HepG2 (cell line): ENCODE results near the gene NLRC4. TPM values are rescaled to one million over a fixed set of nuclear protein-coding genes. Genes with fewer than 3 reads are reported as not detected.

Experiments
- BCL6 ChIP-seq: IDR thresholded peaks from 2 replicates; pipeline ENCODE4 v1.6.1; 2016; ENCODE audit warnings: missing genetic modification reagents, missing compliant biosample characterization
- CENPT ChIP-seq: sonication (generic); formaldehyde crosslinking; IDR thresholded peaks from 2 replicates; pipeline ENCODE4 v1.8.0; 2022; ENCODE audit warnings: low read depth, mild to moderate bottlenecking, moderate library complexity, missing genetic modification reagents
- ERF ChIP-seq: IDR thresholded peaks from 2 replicates; pipeline ENCODE4 v1.6.1; 2018; ENCODE audit warnings: missing biosample characterization, missing genetic modification reagents
- JUNB ChIP-seq: sonication (generic); formaldehyde crosslinking; IDR thresholded peaks from 2 replicates; pipeline ENCODE4 v1.8.0; 2022; ENCODE audit warnings: missing genetic modification reagents, mild to moderate bottlenecking, borderline replicate concordance
- MBNL3 ChIP-seq: fragments of 250-450 bp; sonication (Bioruptor Pico); conservative IDR thresholded peaks from 2 replicates; pipeline ENCODE4 v1.8.0; 2022; ENCODE audit warnings: mild to moderate bottlenecking, inconsistent platforms
- NFE2 ChIP-seq: sonication (generic); formaldehyde crosslinking; IDR thresholded peaks from 2 replicates; pipeline ENCODE4 v1.4.0; 2020; ENCODE audit warnings: missing genetic modification reagents
- PCBP1 ChIP-seq: fragments of 200-400 bp; formaldehyde crosslinking; IDR thresholded peaks from 2 replicates; pipeline ENCODE4 v1.6.1; 2017; ENCODE audit warnings: mild to moderate bottlenecking, low read depth, low read length, borderline replicate concordance
- SAP130 ChIP-seq: IDR thresholded peaks from 2 replicates; pipeline ENCODE4 v1.6.1; 2016; ENCODE audit warnings: low read depth
- TEAD2 ChIP-seq: sonication (generic); formaldehyde crosslinking; IDR thresholded peaks from 2 replicates; pipeline ENCODE4 v1.9.0; 2021; ENCODE audit warnings: missing genetic modification reagents
- TMF1 ChIP-seq: sonication (generic); formaldehyde crosslinking; IDR thresholded peaks from 2 replicates; pipeline ENCODE4 v1.8.1; 2022; ENCODE audit warnings: low read depth, missing genetic modification reagents
- U2AF1 ChIP-seq: fragments of 200-400 bp; formaldehyde crosslinking; optimal IDR thresholded peaks from 2 replicates; pipeline ENCODE3; 2017; ENCODE audit warnings: mild to moderate bottlenecking, low read depth, low read length
- ZC3H13 ChIP-seq: sonication (generic); formaldehyde crosslinking; IDR thresholded peaks from 2 replicates; pipeline ENCODE4 v1.8.1; 2023; ENCODE audit warnings: mild to moderate bottlenecking, missing genetic modification reagents, moderate library complexity
- ZNF3 ChIP-seq: IDR thresholded peaks from 2 replicates; pipeline ENCODE4 v1.7.0; 2017; ENCODE audit warnings: inconsistent platforms
- ZNF431 ChIP-seq: sonication (generic); formaldehyde crosslinking; IDR thresholded peaks from 2 replicates; pipeline ENCODE4 v1.9.0; 2022; ENCODE audit warnings: missing genetic modification reagents, low read depth, mild to moderate bottlenecking, borderline replicate concordance
- ZNF484 ChIP-seq: sonication (generic); formaldehyde crosslinking; IDR thresholded peaks from 2 replicates; pipeline ENCODE4 v1.5.1; 2020; ENCODE audit warnings: mild to moderate bottlenecking, low read depth, missing genetic modification reagents, borderline replicate concordance
- ZNF7 ChIP-seq: IDR thresholded peaks from 2 replicates; pipeline ENCODE4 v1.6.1; 2016; ENCODE audit warnings: missing biosample characterization, missing genetic modification reagents
- ZNF749 ChIP-seq: sonication (generic); formaldehyde crosslinking; IDR thresholded peaks from 2 replicates; pipeline ENCODE4 v1.8.0; 2022; ENCODE audit warnings: mild to moderate bottlenecking, missing genetic modification reagents, moderate library complexity, borderline replicate concordance
- ZNF761 ChIP-seq: sonication (generic); formaldehyde crosslinking; conservative IDR thresholded peaks from 2 replicates; pipeline ENCODE4 v1.4.0; 2020; ENCODE audit warnings: mild to moderate bottlenecking, missing genetic modification reagents
- ZNF816 ChIP-seq: sonication (generic); formaldehyde crosslinking; IDR thresholded peaks from 2 replicates; pipeline ENCODE4 v1.8.0; 2022; ENCODE audit warnings: missing genetic modification reagents, mild to moderate bottlenecking, borderline replicate concordance
- polyA plus RNA-seq, 8 experiments: library from polyadenylated mRNA; depleted of rRNA in 3 of 8; stranded (reverse) in 7 of 8; unstranded in 1 of 8; fragments of >200 nt; fragmentation: Illumina TruSeq in 4 of 8; extraction: Trizol in 4 of 8; gene quantifications; 2 replicates each; pipeline versions ENCODE4 v1.2.1 to v1.2.3, GENCODE V29; 2011 to 2016; ENCODE audit warnings: low read depth in 4 of 8, missing spikeins in 1 of 8, mixed read lengths in 1 of 8; ENCODE audit not compliant: insufficient read depth in 1 of 8
- total RNA-seq, 5 experiments: library from RNA; depleted of rRNA; stranded (reverse); fragments of >200 nt; fragmentation: Illumina TruSeq; extraction: Trizol; gene quantifications; 2 replicates each; pipeline ENCODE4 v1.2.3, GENCODE V29; 2016; ENCODE audit warnings: low read depth in 1 of 5
- TF ChIP-seq, protein P1 (sequence below): IDR thresholded peaks from 2 replicates; pipeline ENCODE4 v1.4.0; 2020; ENCODE audit warnings: mild to moderate bottlenecking, missing genetic modification reagents
- TF ChIP-seq, protein P2 (sequence below): sonication (generic); formaldehyde crosslinking; IDR thresholded peaks from 2 replicates; pipeline ENCODE4 v1.4.0; 2020; ENCODE audit warnings: mild to moderate bottlenecking, missing genetic modification reagents
- TF ChIP-seq, protein P3 (sequence below): IDR thresholded peaks from 2 replicates; pipeline ENCODE4 v1.6.1; 2012; ENCODE audit warnings: low read depth, low read length, improper control_type of control experiment
- TF ChIP-seq, protein P4 (sequence below): sonication (generic); formaldehyde crosslinking; IDR thresholded peaks from 2 replicates; pipeline ENCODE4 v1.8.1; 2023; ENCODE audit warnings: mild to moderate bottlenecking, moderate library complexity, missing genetic modification reagents

The NLRC4 gene
- total and polyA plus RNA-seq, 2 of the 13 experiments (the other 11 are each of a cell fraction or from before 2014, with no cell fraction given) = 0.15 to 0.29 TPM

DNA sequence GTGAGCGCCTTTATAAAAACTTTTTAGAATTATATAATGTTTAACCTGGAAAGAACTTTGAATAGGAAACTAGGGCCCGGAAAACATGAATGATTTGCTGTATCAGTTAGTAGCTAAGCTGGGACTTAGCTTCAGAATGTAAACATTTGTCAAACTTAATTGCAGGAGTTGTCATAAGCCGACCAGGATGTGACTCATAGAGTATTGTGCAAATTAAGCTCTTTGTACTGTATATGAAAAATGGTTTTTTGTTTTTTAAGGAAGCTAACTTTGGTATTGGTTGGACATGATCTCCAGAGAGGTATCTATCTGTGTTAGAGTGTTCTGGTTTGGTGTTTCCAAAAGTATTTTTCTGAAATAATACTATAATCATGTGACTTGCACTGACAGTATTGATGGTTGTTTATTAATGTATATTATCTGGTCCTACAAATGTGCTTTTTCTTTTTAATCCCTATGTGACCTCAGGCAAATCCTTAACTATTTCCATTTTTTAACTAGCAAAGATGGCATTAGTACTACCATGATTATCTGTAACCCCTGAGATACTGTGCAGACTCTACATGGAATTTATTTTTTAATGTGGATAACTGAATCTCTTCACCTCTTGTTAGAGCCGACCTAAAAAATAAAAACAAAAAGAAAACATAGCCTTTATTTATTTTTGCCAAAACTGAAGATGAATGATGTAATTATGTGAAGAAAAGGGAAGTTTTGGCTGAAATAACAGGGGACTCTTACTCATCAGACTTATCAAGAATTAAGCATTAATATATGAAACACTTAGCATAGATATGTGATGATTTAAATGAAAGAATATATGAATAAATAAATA lies 24.7 kb upstream of the NLRC4 start (continued):
- TF ChIP-seq ZNF749 (no peak), ERF (CRISPR knock-in tag) (peak; percentile 71), MBNL3 (CRISPR knock-in tag) (no peak), ZNF7 (CRISPR knock-in tag) (no peak), TEAD2 (no peak), ZNF816 (no peak), U2AF1 (no peak), TMF1 (CRISPR knock-in tag) (no peak), SAP130 (CRISPR knock-in tag) (peak; percentile 73), JUNB (CRISPR knock-in tag) (peak; percentile 85; the same call in 1 of the 2 replicates), PCBP1 (no peak), ZC3H13 (CRISPR knock-in tag) (no peak), ZNF3 (CRISPR knock-in tag) (no peak), BCL6 (CRISPR knock-in tag) (peak; percentile 38; the same call in 1 of the 2 replicates), ZNF431 (CRISPR knock-in tag) (no peak), ZNF484 (CRISPR knock-in tag) (no peak), ZNF761 (CRISPR knock-in tag) (no peak), NFE2 (no peak), CENPT (CRISPR knock-in tag) (no peak)
- TF ChIP-seq, protein P1, sequence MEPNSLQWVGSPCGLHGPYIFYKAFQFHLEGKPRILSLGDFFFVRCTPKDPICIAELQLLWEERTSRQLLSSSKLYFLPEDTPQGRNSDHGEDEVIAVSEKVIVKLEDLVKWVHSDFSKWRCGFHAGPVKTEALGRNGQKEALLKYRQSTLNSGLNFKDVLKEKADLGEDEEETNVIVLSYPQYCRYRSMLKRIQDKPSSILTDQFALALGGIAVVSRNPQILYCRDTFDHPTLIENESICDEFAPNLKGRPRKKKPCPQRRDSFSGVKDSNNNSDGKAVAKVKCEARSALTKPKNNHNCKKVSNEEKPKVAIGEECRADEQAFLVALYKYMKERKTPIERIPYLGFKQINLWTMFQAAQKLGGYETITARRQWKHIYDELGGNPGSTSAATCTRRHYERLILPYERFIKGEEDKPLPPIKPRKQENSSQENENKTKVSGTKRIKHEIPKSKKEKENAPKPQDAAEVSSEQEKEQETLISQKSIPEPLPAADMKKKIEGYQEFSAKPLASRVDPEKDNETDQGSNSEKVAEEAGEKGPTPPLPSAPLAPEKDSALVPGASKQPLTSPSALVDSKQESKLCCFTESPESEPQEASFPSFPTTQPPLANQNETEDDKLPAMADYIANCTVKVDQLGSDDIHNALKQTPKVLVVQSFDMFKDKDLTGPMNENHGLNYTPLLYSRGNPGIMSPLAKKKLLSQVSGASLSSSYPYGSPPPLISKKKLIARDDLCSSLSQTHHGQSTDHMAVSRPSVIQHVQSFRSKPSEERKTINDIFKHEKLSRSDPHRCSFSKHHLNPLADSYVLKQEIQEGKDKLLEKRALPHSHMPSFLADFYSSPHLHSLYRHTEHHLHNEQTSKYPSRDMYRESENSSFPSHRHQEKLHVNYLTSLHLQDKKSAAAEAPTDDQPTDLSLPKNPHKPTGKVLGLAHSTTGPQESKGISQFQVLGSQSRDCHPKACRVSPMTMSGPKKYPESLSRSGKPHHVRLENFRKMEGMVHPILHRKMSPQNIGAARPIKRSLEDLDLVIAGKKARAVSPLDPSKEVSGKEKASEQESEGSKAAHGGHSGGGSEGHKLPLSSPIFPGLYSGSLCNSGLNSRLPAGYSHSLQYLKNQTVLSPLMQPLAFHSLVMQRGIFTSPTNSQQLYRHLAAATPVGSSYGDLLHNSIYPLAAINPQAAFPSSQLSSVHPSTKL (CRISPR knock-in tag) = peak; percentile 90
- TF ChIP-seq, protein P2, sequence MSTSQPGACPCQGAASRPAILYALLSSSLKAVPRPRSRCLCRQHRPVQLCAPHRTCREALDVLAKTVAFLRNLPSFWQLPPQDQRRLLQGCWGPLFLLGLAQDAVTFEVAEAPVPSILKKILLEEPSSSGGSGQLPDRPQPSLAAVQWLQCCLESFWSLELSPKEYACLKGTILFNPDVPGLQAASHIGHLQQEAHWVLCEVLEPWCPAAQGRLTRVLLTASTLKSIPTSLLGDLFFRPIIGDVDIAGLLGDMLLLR (CRISPR knock-in tag) = no peak
- TF ChIP-seq, protein P3, sequence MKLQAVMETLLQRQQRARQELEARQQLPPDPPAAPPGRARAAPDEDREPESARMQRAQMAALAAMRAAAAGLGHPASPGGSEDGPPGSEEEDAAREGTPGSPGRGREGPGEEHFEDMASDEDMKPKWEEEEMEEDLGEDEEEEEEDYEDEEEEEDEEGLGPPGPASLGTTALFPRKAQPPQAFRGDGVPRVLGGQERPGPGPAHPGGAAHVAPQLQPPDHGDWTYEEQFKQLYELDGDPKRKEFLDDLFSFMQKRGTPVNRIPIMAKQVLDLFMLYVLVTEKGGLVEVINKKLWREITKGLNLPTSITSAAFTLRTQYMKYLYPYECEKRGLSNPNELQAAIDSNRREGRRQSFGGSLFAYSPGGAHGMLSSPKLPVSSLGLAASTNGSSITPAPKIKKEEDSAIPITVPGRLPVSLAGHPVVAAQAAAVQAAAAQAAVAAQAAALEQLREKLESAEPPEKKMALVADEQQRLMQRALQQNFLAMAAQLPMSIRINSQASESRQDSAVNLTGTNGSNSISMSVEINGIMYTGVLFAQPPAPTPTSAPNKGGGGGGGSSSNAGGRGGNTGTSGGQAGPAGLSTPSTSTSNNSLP = peak; percentile 33; the same call in 1 of the 2 replicates
- TF ChIP-seq, protein P4, sequence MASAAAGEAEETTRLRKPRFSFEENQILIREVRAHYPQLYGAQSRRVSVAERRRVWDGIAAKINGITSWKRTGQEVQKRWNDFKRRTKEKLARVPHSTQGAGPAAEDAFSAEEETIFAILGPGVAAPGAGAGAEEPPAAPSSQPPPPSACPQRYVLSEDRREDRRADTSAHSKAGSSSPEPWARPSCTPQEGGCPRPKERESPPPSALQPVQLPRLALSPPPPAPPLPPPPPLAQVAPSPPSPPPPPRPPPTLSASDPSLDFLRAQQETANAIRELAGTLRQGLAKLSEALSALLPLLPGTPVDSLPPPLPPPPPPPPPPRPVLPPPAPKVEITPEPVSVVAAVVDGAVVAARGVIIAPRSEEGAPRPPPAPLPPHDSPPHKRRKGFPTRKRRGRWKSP (CRISPR knock-in tag) = peak; percentile 41; the same call in 1 of the 2 replicates
